ENCODE data around the gene ADH1C. TPM values are rescaled to one million over a fixed set of nuclear protein-coding genes. Genes with fewer than 3 reads are reported as not detected.

ADH1C gene
- polyA plus RNA-seq, 1 of the 3 experiments (the other 2 are of a cell fraction): not detected

GRCh38 chr4:99362768-99363167 lies 10.2 kb upstream of the ADH1C start:
- H4K20me1 ChIP-seq (ENCODE audit: insufficient read depth): no peaks in the 10 kb centered on the region
- H3K36me3 ChIP-seq (replicated peaks in 1 of 2; ENCODE audit: control insufficient read depth in 1 of 2, insufficient read depth in 2 of 2, low read length in 1 of 2): no peaks in the 10 kb centered on the region
- no peaks in the 10 kb centered on the region for H3K27me3 ChIP-seq (ENCODE audit: insufficient read depth)
- H2AFZ ChIP-seq (ENCODE audit: low read depth): no peak overlapping the region
- ChIA-PET POLR2A (no interaction called here), CTCF (no interaction called here)
- TF ChIP-seq USF1 (IDR thresholded peaks at IDR 0.05; ENCODE audit: borderline replicate concordance, low read depth) (no peak), FOXJ3 (CRISPR knock-in tag; IDR thresholded peaks at IDR 0.05) (no peak), GATA2 (CRISPR knock-in tag; IDR thresholded peaks at IDR 0.05) (no peak), RXRA (IDR thresholded peaks at IDR 0.05; ENCODE audit: borderline replicate concordance, low read depth) (no peak), RCOR1 (IDR thresholded peaks at IDR 0.05; ENCODE audit: low read length) (no peak), POLR2AphosphoS5 (IDR thresholded peaks at IDR 0.05; ENCODE audit: low read depth, low read length) (no peak), SMC3 (IDR thresholded peaks at IDR 0.05; ENCODE audit: low read depth, low read length) (no peak), CTCF (IDR thresholded peaks at IDR 0.05) (no peak), YY1 (IDR thresholded peaks at IDR 0.05; ENCODE audit: low read depth) (no peak), FOSL2 (IDR thresholded peaks at IDR 0.05; ENCODE audit: borderline replicate concordance, low read depth) (no peak), CHD2 (IDR thresholded peaks at IDR 0.05; ENCODE audit: low read length, partially characterized antibody) (no peak), TAF1 (IDR thresholded peaks at IDR 0.05; ENCODE audit: borderline replicate concordance, low read depth, low read length) (no peak), NFIC (IDR thresholded peaks at IDR 0.05; ENCODE audit: borderline replicate concordance) (no peak), IRF3 (IDR thresholded peaks at IDR 0.05; ENCODE audit: low read depth, low read length) (no peak), ZBTB33 (IDR thresholded peaks at IDR 0.05; ENCODE audit: borderline replicate concordance, low read depth) (no peak), REST (IDR thresholded peaks at IDR 0.05; ENCODE audit: low read depth, low read length) (no peak), ELF1 (IDR thresholded peaks at IDR 0.05) (no peak), SIN3A (IDR thresholded peaks at IDR 0.05; ENCODE audit: borderline replicate concordance, low read depth, low read length) (no peak)
- no peaks in the 10 kb centered on the region for H3F3A ChIP-seq (replicated peaks; ENCODE audit: insufficient read depth)
- H3K4me1 ChIP-seq (ENCODE audit: control insufficient read depth in 1 of 2, insufficient read depth in 2 of 2, low read depth in 1 of 2, low read length in 1 of 2): no peaks in the 10 kb centered on the region
- DNase-seq: no peak
- no peaks in the 10 kb centered on the region for H3K9me2 ChIP-seq
- no peaks in the 10 kb centered on the region for H3K79me2 ChIP-seq (ENCODE audit: insufficient read depth)
- no peaks in the 10 kb centered on the region for H3K9me3 ChIP-seq
- H3K4me3 ChIP-seq (ENCODE audit: low read depth in 2 of 2, low read length in 1 of 2): no peak overlapping the region
- H3K4me2 ChIP-seq: no peak overlapping the region
- H3K9ac ChIP-seq: no peak overlapping the region
- no peak overlapping the region for H3K27ac ChIP-seq (ENCODE audit: low read depth in 2 of 2, low read length in 1 of 2)
